Measurements from ENCODE around the gene AGAP3. TPM values are rescaled to one million over a fixed set of nuclear protein-coding genes. Genes with fewer than 3 reads are reported as not detected.

The AGAP3 gene
- total RNA-seq, 1 donor from 2014 or later: 114 TPM

DNA sequence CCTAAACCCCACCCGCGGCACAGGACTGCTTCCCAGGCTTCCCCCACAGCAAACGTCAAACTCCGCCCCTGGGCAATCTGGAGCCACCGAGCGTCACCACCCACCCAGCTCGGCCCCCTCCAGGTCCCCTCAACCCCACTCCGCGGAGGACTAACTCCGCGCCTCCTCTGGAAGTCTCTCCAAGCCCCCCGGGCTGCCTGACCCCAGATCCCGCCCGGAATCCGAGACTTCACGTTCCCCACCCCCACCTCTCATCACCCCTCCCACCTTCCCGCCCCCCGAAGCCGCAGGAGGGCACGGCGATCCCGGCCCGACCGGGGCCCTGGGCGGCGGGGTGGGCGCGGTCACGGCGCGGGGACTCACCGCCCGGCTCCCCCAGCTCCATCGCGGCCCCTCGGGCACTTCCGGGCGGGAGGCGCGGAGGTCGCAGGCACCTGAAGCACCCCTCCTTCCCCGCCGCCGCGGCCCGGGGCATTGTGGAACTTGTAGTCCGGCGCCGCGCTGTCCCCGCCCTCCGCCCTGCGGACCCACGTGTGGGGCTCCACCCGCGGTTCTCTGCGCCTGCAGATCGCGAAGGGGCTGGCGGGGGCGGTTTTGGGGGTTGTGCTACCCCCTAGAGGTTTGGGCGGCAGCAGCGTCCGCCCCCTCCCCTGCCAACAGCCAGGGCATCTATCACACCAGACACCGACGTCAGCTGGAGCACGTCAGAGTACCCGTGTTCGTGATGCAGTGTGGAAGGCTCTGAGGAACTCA, 3.0 kb upstream of the AGAP3 start, which contains the start of gene TMUB1:
Gene TMUB1 (minus strand): TSS at position 423 of the 753 bp plus-strand sequence. CDS start 930 bp downstream, outside the sequence.
- Mint-ChIP-seq H3K36me3 (ENCODE audit: insufficient read depth) (no peaks in the 10 kb centered on the region), H3K27me3 (no peaks in the 10 kb centered on the region), H3K9me3 (ENCODE audit: low read depth) (no peaks in the 10 kb centered on the region), H3K4me3 (ENCODE audit: low read depth) (peak within 1 kb of the TSS; percentile 85), H3K4me1 (ENCODE audit: low read depth) (peaks cover 24% of the 10 kb centered on the region), H3K27ac (peak within 1 kb of the TSS; percentile 60)
- TF ChIP-seq CTCF (IDR thresholded peaks at IDR 0.05; ENCODE audit: unreplicated experiment): no peak
- peak; percentile 67 for DNase-seq (ENCODE audit: low spot score, unreplicated experiment)

DNA sequence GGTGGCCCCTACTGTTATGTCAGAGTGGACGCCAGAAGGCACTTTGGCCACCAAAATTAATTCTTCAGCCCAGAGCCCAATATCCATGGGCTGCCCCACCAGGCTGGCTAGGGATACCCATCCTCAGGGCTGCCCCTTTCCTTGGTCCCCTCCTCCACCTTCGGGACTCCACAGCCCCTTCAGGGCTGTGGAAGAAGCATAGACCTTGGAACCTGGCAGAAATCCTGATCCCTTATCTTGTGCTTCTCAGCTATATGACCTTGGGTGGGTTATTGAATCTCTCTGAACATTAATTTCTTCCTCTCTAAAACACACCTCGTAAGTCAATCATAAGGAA, 2.5 kb upstream of the AGAP3 start:
- no peak for DNase-seq (ENCODE audit: low spot score, unreplicated experiment)
- H3K27ac Mint-ChIP-seq: no peak overlapping the region

GRCh38 chr7:151085329-151085690, 965 bp upstream of the AGAP3 start:
- no peak for DNase-seq (ENCODE audit: low spot score, unreplicated experiment)
- Mint-ChIP-seq H3K9me3 (ENCODE audit: low read depth) (no peaks in the 10 kb centered on the region), H3K27me3 (no peaks in the 10 kb centered on the region), H3K36me3 (ENCODE audit: insufficient read depth) (no peaks in the 10 kb centered on the region), H3K4me1 (ENCODE audit: low read depth) (peaks cover 32% of the 10 kb centered on the region), H3K27ac (peak overlapping the region; percentile 32), H3K4me3 (ENCODE audit: low read depth) (peak overlapping the region; percentile 81)
- no peak for TF ChIP-seq CTCF (IDR thresholded peaks at IDR 0.05; ENCODE audit: unreplicated experiment)

More for the DNA sequence above, 2.5 kb upstream of the AGAP3 start:
- Mint-ChIP-seq H3K36me3 (ENCODE audit: insufficient read depth) (no peaks in the 10 kb centered on the region), H3K4me1 (ENCODE audit: low read depth) (peaks cover 26% of the 10 kb centered on the region), H3K27me3 (no peaks in the 10 kb centered on the region), H3K4me3 (ENCODE audit: low read depth) (peak overlapping the region; percentile 68), H3K9me3 (ENCODE audit: low read depth) (no peaks in the 10 kb centered on the region)
- no peak for TF ChIP-seq CTCF (IDR thresholded peaks at IDR 0.05; ENCODE audit: unreplicated experiment)

- no peaks in the 10 kb centered on the region for H3K36me3 Mint-ChIP-seq (ENCODE audit: insufficient read depth)
- peak overlapping the region; percentile 84 for H3K4me3 Mint-ChIP-seq (ENCODE audit: low read depth)
- H3K27ac Mint-ChIP-seq: peak overlapping the region; percentile 91
- H3K27me3 Mint-ChIP-seq: no peaks in the 10 kb centered on the region
- DNase-seq (ENCODE audit: low spot score, unreplicated experiment): no peak
- peaks cover 33% of the 10 kb centered on the region for H3K4me1 Mint-ChIP-seq (ENCODE audit: low read depth)
- no peak for TF ChIP-seq CTCF (IDR thresholded peaks at IDR 0.05; ENCODE audit: unreplicated experiment)
- H3K9me3 Mint-ChIP-seq (ENCODE audit: low read depth): no peaks in the 10 kb centered on the region
These were observed 548 bp downstream of the AGAP3 start for GRCh38 chr7:151086802-151087244.

DNA sequence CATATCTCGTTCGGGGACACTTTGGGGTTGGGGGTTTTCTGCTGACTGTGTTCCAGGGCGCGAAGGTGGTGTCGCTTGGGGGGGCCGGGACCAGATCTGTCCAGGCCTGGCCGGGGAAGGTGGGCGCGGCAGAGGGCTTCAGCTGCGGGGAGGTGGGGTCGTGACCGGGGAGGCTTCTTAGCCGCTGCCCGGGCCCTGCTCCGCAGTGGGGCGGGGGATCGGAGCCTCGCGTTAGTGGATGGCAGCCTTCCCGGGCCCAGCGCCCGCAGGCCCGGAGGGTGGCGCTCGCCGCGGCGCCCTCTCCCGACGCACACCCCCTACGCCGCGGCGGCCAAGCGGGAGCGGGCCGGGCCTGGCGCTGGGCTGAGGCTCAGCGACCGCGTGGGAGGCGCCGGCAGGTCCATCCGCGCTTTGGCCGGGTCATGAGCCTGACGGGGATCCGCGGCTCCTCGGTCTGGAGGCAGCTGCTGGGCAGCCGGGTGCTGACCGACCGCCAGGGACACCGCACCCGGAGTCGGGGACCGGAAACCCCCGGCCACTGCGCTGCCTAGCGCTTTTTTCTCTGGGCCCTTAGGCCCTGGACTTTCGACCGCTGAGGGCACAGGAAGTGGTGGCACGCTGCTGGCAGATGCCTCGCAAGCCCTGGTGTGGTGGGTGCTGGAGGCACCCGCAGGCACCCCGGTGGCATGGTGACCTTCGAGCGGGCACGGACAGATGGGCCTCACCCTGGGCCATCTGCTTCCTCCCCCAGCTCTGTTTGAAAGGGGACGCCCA, 1.2 kb downstream of the AGAP3 start:
- Mint-ChIP-seq H3K9me3 (ENCODE audit: low read depth) (no peaks in the 10 kb centered on the region), H3K27ac (peak overlapping the region; percentile 91), H3K4me3 (ENCODE audit: low read depth) (peak overlapping the region; percentile 84), H3K27me3 (no peaks in the 10 kb centered on the region), H3K36me3 (ENCODE audit: insufficient read depth) (no peaks in the 10 kb centered on the region), H3K4me1 (ENCODE audit: low read depth) (peaks cover 32% of the 10 kb centered on the region)
- DNase-seq (ENCODE audit: low spot score, unreplicated experiment): no peak
- peak; percentile 42 for TF ChIP-seq CTCF (IDR thresholded peaks at IDR 0.05; ENCODE audit: unreplicated experiment)
